ENCODE data around the gene RALA.
"Not testable (repeated sequence)": the region's sequence is repeated elsewhere in the genome, so short reads cannot be mapped to it uniquely, and the experiment has no call there.

The RALA gene

DNA sequence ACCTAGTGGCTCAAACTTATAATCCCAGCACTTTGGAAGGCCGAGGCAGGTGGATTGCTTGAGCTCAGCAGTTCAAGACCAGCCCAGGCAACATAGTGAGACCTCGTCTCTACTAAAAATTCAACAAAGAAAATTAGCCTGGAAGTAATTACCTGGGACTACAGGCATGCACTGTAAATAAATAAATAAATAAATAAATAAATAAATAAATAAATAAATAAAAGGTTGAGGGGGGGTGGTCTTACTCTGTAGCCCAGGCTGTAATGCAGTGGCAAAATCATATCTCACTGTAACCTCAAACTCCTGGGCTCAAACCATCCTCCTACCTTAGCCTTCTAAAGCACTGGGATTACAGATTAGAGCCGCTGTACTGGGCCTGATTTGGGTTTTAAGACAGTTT lies 50.5 kb downstream of the RALA start:
- H3K4me1 ChIP-seq (ENCODE audit: control extremely low read depth in 1 of 4, control insufficient read depth in 4 of 4, insufficient read depth in 4 of 4, low read length in 3 of 4): peaks cover 0 to 5% (median 2%) of the 10 kb centered on the region in 4 experiments
- H3K9me3 ChIP-seq (ENCODE audit: control extremely low read depth in 1 of 5, control insufficient read depth in 4 of 5, insufficient read depth in 2 of 5, low read depth in 1 of 5, low read length in 4 of 5): peaks cover 0 to 4% (median 3%) of the 10 kb centered on the region in 5 experiments
- WGBS (ENCODE audit: insufficient coverage): 100% methylated on average over 1 of the region's 3 CpGs
- POLR2A ChIA-PET: no interaction called here
- no peak for DNase-seq
- H3K27me3 ChIP-seq (replicated peaks in 2 of 5; ENCODE audit: control insufficient read depth in 4 of 5, insufficient read depth in 5 of 5, low read length in 4 of 5): no peaks in the 10 kb centered on the region
- H3K4me3 ChIP-seq (ENCODE audit: control insufficient read depth in 1 of 7, extremely low read depth in 1 of 7, insufficient read depth in 4 of 7, low read depth in 2 of 7, low read length in 6 of 7): no peak overlapping the region
- H3K27ac ChIP-seq (ENCODE audit: insufficient read depth in 1 of 2, low read depth in 1 of 2, low read length in 2 of 2, poor library complexity in 1 of 2, severe bottlenecking in 2 of 2): no peak overlapping the region
- CTCF ChIA-PET: interaction anchor here (1.0 to 1.1 kb wide), 2 partner anchors 10 to 36 kb away, joined by 3 read pairs; no protein-coding TSS in a partner anchor
- peaks cover 0 to 5% (median 4%) of the 10 kb centered on the region in 4 experiments for H3K36me3 ChIP-seq (ENCODE audit: control insufficient read depth in 4 of 4, insufficient read depth in 4 of 4, low read length in 3 of 4)

DNA sequence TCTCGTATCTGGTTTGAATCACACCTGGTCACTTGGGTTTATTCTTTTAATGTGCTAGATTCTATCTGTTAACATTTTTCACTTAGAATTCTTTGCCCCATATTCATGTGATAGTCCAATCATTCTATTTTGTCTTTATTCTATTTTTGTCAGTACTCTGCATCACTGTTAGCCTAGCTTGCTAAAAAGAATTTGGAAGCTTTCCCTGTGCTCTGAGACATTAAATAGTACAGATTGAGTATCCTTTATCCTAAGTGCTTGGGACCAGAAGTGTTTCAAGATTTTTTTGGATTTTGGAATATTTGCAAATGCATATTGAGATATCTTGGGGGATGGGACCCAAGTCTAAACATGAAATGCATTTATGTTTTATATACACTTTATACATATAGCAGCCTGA lies 51.0 kb downstream of the RALA start:
- H3K9me3 ChIP-seq (ENCODE audit: control extremely low read depth in 1 of 5, control insufficient read depth in 4 of 5, insufficient read depth in 2 of 5, low read depth in 1 of 5, low read length in 4 of 5): peaks cover 0 to 4% (median 3%) of the 10 kb centered on the region in 5 experiments
- no CpG with 5 or more reads among the region's 1 CpG for WGBS (ENCODE audit: insufficient coverage)
- no peak overlapping the region for H3K4me3 ChIP-seq (ENCODE audit: control insufficient read depth in 1 of 7, extremely low read depth in 1 of 7, insufficient read depth in 4 of 7, low read depth in 2 of 7, low read length in 6 of 7)
- POLR2A ChIA-PET: no interaction called here
- no peaks in the 10 kb centered on the region for H3K27me3 ChIP-seq (replicated peaks in 2 of 5; ENCODE audit: control insufficient read depth in 4 of 5, insufficient read depth in 5 of 5, low read length in 4 of 5)
- H3K36me3 ChIP-seq (ENCODE audit: control insufficient read depth in 4 of 4, insufficient read depth in 4 of 4, low read length in 3 of 4): peaks cover 0 to 5% (median 4%) of the 10 kb centered on the region in 4 experiments
- peaks cover 1 to 10% (median 4%) of the 10 kb centered on the region in 4 experiments for H3K4me1 ChIP-seq (ENCODE audit: control extremely low read depth in 1 of 4, control insufficient read depth in 4 of 4, insufficient read depth in 4 of 4, low read length in 3 of 4)
- DNase-seq: no peak
- H3K27ac ChIP-seq (ENCODE audit: insufficient read depth in 1 of 2, low read depth in 1 of 2, low read length in 2 of 2, poor library complexity in 1 of 2, severe bottlenecking in 2 of 2): no peak overlapping the region
- CTCF ChIA-PET: interaction anchor here (1.0 kb wide), 1 partner anchor 9 kb away, joined by 3 read pairs; no protein-coding TSS in a partner anchor

DNA sequence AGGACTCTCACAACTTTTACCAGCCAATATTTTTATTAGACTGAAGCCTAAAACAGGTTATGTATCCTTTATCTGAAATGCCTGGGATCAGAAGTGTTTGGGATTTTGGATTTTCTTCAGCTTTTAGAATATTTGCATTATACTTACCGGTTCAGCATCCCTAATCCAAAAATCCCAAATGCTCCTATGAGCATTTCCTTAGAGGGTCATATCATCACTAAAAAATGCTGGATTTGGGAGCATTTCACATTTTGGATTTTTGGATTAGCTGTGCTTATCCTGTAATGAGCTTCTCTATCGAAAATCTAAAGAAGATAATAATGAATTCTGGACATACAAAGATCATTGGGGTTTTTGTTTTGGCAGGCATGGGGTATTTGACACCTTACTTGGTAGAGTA lies 53.0 kb downstream of the RALA start:
- DNase-seq: no peak
- Histone ChIP-seq H3K36me3 (ENCODE audit: control insufficient read depth in 4 of 4, insufficient read depth in 4 of 4, low read length in 3 of 4) (peaks cover 0 to 5% (median 4%) of the 10 kb centered on the region in 4 experiments), H3K4me1 (ENCODE audit: control extremely low read depth in 1 of 4, control insufficient read depth in 4 of 4, insufficient read depth in 4 of 4, low read length in 3 of 4) (peaks cover 1 to 16% (median 4%) of the 10 kb centered on the region in 4 experiments), H3K4me3 (ENCODE audit: control insufficient read depth in 1 of 7, extremely low read depth in 1 of 7, insufficient read depth in 4 of 7, low read depth in 2 of 7, low read length in 6 of 7) (no peak overlapping the region), H3K27me3 (replicated peaks in 2 of 5; ENCODE audit: control insufficient read depth in 4 of 5, insufficient read depth in 5 of 5, low read length in 4 of 5) (no peaks in the 10 kb centered on the region), H3K9me3 (ENCODE audit: control extremely low read depth in 1 of 5, control insufficient read depth in 4 of 5, insufficient read depth in 2 of 5, low read depth in 1 of 5, low read length in 4 of 5) (peaks cover 0 to 4% (median 3%) of the 10 kb centered on the region in 5 experiments), H3K27ac (ENCODE audit: insufficient read depth in 1 of 2, low read depth in 1 of 2, low read length in 2 of 2, poor library complexity in 1 of 2, severe bottlenecking in 2 of 2) (no peak overlapping the region)
- ChIA-PET POLR2A (no interaction called here), CTCF (no interaction called here)
- 100% methylated on average over 1 of the region's 2 CpGs for WGBS (ENCODE audit: insufficient coverage)

DNA sequence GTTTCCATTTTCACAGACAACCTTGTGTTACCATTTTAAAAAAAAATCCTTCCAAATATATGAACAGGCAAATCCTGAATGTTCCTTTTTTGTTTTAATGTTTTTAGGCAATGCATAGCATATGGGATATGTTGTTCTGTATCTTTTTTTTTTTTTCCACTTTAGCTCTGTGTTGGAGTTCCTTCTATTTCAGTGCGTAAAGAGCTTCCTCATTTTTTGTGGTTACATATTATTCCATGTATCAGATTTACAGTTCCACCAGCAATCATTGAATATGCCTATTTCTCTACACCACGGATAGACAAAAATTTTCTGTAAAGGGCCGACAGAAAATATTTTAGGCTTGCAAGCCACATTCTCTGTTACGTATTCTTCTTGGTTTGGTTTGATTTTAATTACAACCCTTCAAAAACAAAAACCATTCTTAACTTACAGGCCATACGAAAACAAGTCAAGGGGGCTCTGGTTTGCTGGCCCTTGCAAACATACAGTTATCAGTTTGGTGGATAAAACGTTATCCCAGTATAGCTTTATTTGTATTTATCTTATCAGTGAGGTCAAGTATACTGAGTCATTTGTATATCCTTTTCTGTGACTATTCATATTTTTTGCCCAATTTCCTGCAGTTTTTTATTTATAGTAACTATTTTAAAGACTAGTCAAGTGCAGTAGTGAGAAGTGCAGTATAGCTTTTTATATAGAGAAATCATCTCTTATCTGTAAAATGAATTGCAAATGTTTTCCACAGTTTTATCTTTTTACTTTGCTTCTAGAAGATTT lies 55.7 kb downstream of the RALA start:
- POLR2A ChIA-PET: interaction anchor here (0.7 kb wide), 1 partner anchor 45 kb away, joined by 6 read pairs; no protein-coding TSS in a partner anchor
- peak in 2 of 3 donors; percentile 25 to 33 for DNase-seq

DNA sequence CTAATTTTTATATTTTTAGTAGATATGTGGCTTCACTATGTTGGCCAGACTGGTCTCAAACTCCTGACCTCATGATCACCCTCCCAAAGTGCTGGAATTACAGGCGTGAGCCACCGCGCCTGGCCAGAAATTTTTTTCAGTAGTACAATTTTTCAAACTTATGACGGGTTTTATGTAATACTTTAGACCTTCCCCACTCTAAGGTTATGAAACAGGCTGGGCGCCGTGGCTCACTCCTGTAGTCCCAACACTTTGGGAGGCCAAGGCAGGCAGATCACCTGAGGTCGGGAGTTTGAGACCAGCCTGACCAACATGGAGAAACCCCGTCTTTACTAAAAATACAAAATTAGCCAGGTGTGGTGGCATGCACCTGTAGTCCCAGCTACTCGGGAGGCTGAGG lies 56.5 kb downstream of the RALA start:
- H3K4me1 ChIP-seq (ENCODE audit: control extremely low read depth in 1 of 4, control insufficient read depth in 4 of 4, insufficient read depth in 4 of 4, low read length in 3 of 4): peaks cover 6 to 30% (median 20%) of the 10 kb centered on the region in 4 experiments
- CTCF ChIA-PET, DNase-seq: not testable (repeated sequence)

More for the DNA sequence above, 55.7 kb downstream of the RALA start:
- H3K4me3 ChIP-seq (ENCODE audit: control insufficient read depth in 1 of 7, extremely low read depth in 1 of 7, insufficient read depth in 4 of 7, low read depth in 2 of 7, low read length in 6 of 7): no peak overlapping the region
- WGBS (ENCODE audit: insufficient coverage): 0% methylated on average over 1 of the region's 6 CpGs
- CTCF ChIA-PET: interaction anchor here (1.0 kb wide), 1 partner anchor 57 kb away, joined by 3 read pairs; no protein-coding TSS in a partner anchor
- H3K36me3 ChIP-seq (ENCODE audit: control insufficient read depth in 4 of 4, insufficient read depth in 4 of 4, low read length in 3 of 4): peaks cover 0 to 5% (median 4%) of the 10 kb centered on the region in 4 experiments
- H3K4me1 ChIP-seq (ENCODE audit: control extremely low read depth in 1 of 4, control insufficient read depth in 4 of 4, insufficient read depth in 4 of 4, low read length in 3 of 4): peaks cover 3 to 30% (median 20%) of the 10 kb centered on the region in 4 experiments
- peaks cover 0 to 4% (median 3%) of the 10 kb centered on the region in 5 experiments for H3K9me3 ChIP-seq (ENCODE audit: control extremely low read depth in 1 of 5, control insufficient read depth in 4 of 5, insufficient read depth in 2 of 5, low read depth in 1 of 5, low read length in 4 of 5)
- H3K27ac ChIP-seq (ENCODE audit: insufficient read depth in 1 of 2, low read depth in 1 of 2, low read length in 2 of 2, poor library complexity in 1 of 2, severe bottlenecking in 2 of 2): no peak overlapping the region
- no peaks in the 10 kb centered on the region for H3K27me3 ChIP-seq (replicated peaks in 2 of 5; ENCODE audit: control insufficient read depth in 4 of 5, insufficient read depth in 5 of 5, low read length in 4 of 5)

DNA sequence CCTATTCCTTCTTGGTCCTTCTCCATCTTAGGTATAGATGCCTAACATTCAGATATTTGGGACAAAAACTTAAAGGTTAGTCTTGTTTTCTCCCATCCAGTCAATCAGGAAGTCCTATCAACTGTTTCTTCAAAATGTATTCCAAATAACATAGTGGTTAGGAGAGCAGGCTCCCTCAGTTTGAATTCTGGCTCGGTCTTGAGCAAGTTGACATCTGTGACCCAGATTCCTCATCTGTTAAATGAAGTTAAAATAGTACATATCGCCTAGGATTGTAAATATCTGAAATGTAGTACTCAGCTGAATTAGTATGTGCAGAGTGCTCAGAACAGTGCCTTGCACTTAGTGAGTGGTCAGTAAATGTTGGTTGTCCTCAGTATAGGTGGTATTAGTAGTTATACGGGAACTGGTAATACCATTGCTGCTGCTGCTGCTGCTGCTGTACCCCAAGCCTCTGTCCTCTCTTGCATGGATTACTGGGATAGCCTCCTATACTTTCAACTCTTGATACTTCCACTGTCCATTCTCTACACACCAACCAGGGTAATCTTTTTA lies 58.6 kb downstream of the RALA start:
- CTCF ChIA-PET: interaction anchor here (0.9 kb wide), 2 partner anchors 11 to 15 kb away, joined by 3 to 4 read pairs; no protein-coding TSS in a partner anchor
- Histone ChIP-seq H3K27me3 (replicated peaks in 2 of 5; ENCODE audit: control insufficient read depth in 4 of 5, insufficient read depth in 5 of 5, low read length in 4 of 5) (no peaks in the 10 kb centered on the region), H3K36me3 (ENCODE audit: control insufficient read depth in 4 of 4, insufficient read depth in 4 of 4, low read length in 3 of 4) (peaks cover 0 to under 1% (median 0%) of the 10 kb centered on the region in 4 experiments), H3K9me3 (ENCODE audit: control extremely low read depth in 1 of 5, control insufficient read depth in 4 of 5, insufficient read depth in 2 of 5, low read depth in 1 of 5, low read length in 4 of 5) (peaks cover 0 to 1% (median under 1%) of the 10 kb centered on the region in 5 experiments), H3K4me3 (ENCODE audit: control insufficient read depth in 1 of 7, extremely low read depth in 1 of 7, insufficient read depth in 4 of 7, low read depth in 2 of 7, low read length in 6 of 7) (no peak overlapping the region), H3K4me1 (ENCODE audit: control extremely low read depth in 1 of 4, control insufficient read depth in 4 of 4, insufficient read depth in 4 of 4, low read length in 3 of 4) (peaks cover 7 to 30% (median 20%) of the 10 kb centered on the region in 4 experiments), H3K27ac (ENCODE audit: insufficient read depth in 1 of 2, low read depth in 1 of 2, low read length in 2 of 2, poor library complexity in 1 of 2, severe bottlenecking in 2 of 2) (no peak overlapping the region)
- POLR2A ChIA-PET: no interaction called here
- no peak for DNase-seq
- WGBS (ENCODE audit: insufficient coverage): 100% methylated on average over 2 of the region's 3 CpGs

More for the DNA sequence above, 56.5 kb downstream of the RALA start:
- POLR2A ChIA-PET; H3K4me3 ChIP-seq (ENCODE audit: control insufficient read depth in 1 of 7, extremely low read depth in 1 of 7, insufficient read depth in 4 of 7, low read depth in 2 of 7, low read length in 6 of 7); H3K27me3 ChIP-seq (replicated peaks in 2 of 5; ENCODE audit: control insufficient read depth in 4 of 5, insufficient read depth in 5 of 5, low read length in 4 of 5); H3K36me3 ChIP-seq (ENCODE audit: control insufficient read depth in 4 of 4, insufficient read depth in 4 of 4, low read length in 3 of 4); H3K9me3 ChIP-seq (ENCODE audit: control extremely low read depth in 1 of 5, control insufficient read depth in 4 of 5, insufficient read depth in 2 of 5, low read depth in 1 of 5, low read length in 4 of 5); H3K27ac ChIP-seq (ENCODE audit: insufficient read depth in 1 of 2, low read depth in 1 of 2, low read length in 2 of 2, poor library complexity in 1 of 2, severe bottlenecking in 2 of 2): not testable (repeated sequence)
- 97% methylated on average over 5 of the region's 9 CpGs for WGBS (ENCODE audit: insufficient coverage)

Data from common myeloid progenitor, CD34-positive (primary cell).